SK-N-SH (cell line): ENCODE results near the gene SHROOM3. TPM values are rescaled to one million over a fixed set of nuclear protein-coding genes. Genes with fewer than 3 reads are reported as not detected.

Source experiments
- CTCF ChIA-PET: fragments of 300-600, 350-600 bp; formaldehyde crosslinking; extraction: SDS; loops from one replicate; lab custom pipeline; 2021; lab: Yijun Ruan, JAX
- POLR2A ChIA-PET: fragments of 350-600 bp; sonication (Branson Sonifier 250); formaldehyde crosslinking; extraction: SDS; loops from one replicate; lab custom pipeline; 2020; ENCODE audit warnings: antibody characterized with exemption, inconsistent platforms; lab: Yijun Ruan, JAX
- DNase-seq: peaks from one replicate; pipeline ENCODE4 v3.0.0; 2012
- H2AFZ ChIP-seq: fragments of 200-600 bp; sonication (generic); 2 replicates; pipeline ENCODE4 v1.8.1; 2016; ENCODE audit warnings: antibody characterized with exemption, mild to moderate bottlenecking, low read depth
- H3F3A ChIP-seq: fragments of 200-600 bp; sonication (generic); replicated peaks from 2 replicates; pipeline ENCODE3; 2016; ENCODE audit warnings: antibody characterized with exemption, mild to moderate bottlenecking; ENCODE audit not compliant: insufficient read depth
- H3K27ac ChIP-seq, 2 experiments: fragments of 200-500 bp in 1 of 2; fragments of 200-600 bp in 1 of 2; sonication (Bioruptor generic) in 1 of 2; sonication (generic), shearing (Covaris generic) in 1 of 2; 2 replicates each; pipeline versions ENCODE4 v1.5.1 to v1.6.1; 2014 to 2016; ENCODE audit warnings: low read depth in 2 of 2, inconsistent platforms in 1 of 2, low read length in 1 of 2, mild to moderate bottlenecking in 1 of 2, mixed read lengths in 1 of 2
- H3K27me3 ChIP-seq: fragments of 200-600 bp; sonication (generic), shearing (Covaris generic); 2 replicates; pipeline ENCODE4 v1.6.1; 2016; ENCODE audit warnings: mixed run types; ENCODE audit not compliant: insufficient read depth
- H3K36me3 ChIP-seq, 2 experiments: fragments of 200-500 bp in 1 of 2; fragments of 200-600 bp in 1 of 2; sonication (Bioruptor generic) in 1 of 2; sonication (generic) in 1 of 2; replicated peaks in 1 of 2; 2 replicates each; pipeline versions ENCODE3 to v1.5.1; 2014 to 2016; ENCODE audit warnings: low read length in 1 of 2, mild to moderate bottlenecking in 1 of 2; ENCODE audit not compliant: insufficient read depth in 2 of 2, control insufficient read depth in 1 of 2
- H3K4me1 ChIP-seq, 2 experiments: fragments of 200-500 bp in 1 of 2; fragments of 200-600 bp in 1 of 2; sonication (Bioruptor generic) in 1 of 2; sonication (generic), shearing (Covaris generic) in 1 of 2; 2 replicates each; pipeline versions ENCODE4 v1.5.1 to v1.6.1; 2014 to 2016; ENCODE audit warnings: low read depth in 1 of 2, low read length in 1 of 2, mixed run types in 1 of 2; ENCODE audit not compliant: insufficient read depth in 2 of 2, control insufficient read depth in 1 of 2
- H3K4me2 ChIP-seq: fragments of 200-600 bp; sonication (generic), shearing (Covaris generic); 2 replicates; pipeline ENCODE4 v1.6.1; 2017; ENCODE audit warnings: mixed run types
- H3K4me3 ChIP-seq, 2 experiments: fragments of 200-500 bp in 1 of 2; fragments of 200-600 bp in 1 of 2; sonication (Bioruptor generic) in 1 of 2; sonication (generic), shearing (Covaris generic) in 1 of 2; 2 replicates each; pipeline versions ENCODE4 v1.5.1 to v1.8.1; 2014 to 2016; ENCODE audit warnings: low read depth in 2 of 2, inconsistent platforms in 1 of 2, low read length in 1 of 2, mild to moderate bottlenecking in 1 of 2, mixed read lengths in 1 of 2, moderate library complexity in 1 of 2
- H3K79me2 ChIP-seq: fragments of 200-600 bp; sonication (generic); 2 replicates; pipeline ENCODE4 v1.8.1; 2017; ENCODE audit warnings: mild to moderate bottlenecking; ENCODE audit not compliant: insufficient read depth
- H3K9ac ChIP-seq: fragments of 200-600 bp; sonication (generic); 2 replicates; pipeline ENCODE4 v1.6.1; 2017; ENCODE audit warnings: mixed run types
- H3K9me2 ChIP-seq: fragments of 200-600 bp; sonication (generic); 2 replicates; pipeline ENCODE4 v1.6.1; 2017; ENCODE audit warnings: mixed run types
- H3K9me3 ChIP-seq: fragments of 200-600 bp; sonication (generic); 2 replicates; pipeline ENCODE4 v1.6.1; 2017; ENCODE audit warnings: mixed run types, mild to moderate bottlenecking, moderate library complexity
- H4K20me1 ChIP-seq: fragments of 200-600 bp; sonication (generic); 2 replicates; pipeline ENCODE4 v1.6.1; 2017; ENCODE audit warnings: mild to moderate bottlenecking, mixed run types; ENCODE audit not compliant: insufficient read depth
- CHD2 ChIP-seq: fragments of 150-350 bp; IDR thresholded peaks from 2 replicates; pipeline ENCODE4 v1.6.1; 2018; ENCODE audit warnings: low read length; ENCODE audit not compliant: partially characterized antibody
- GATA2 ChIP-seq: sonication (generic); formaldehyde crosslinking; IDR thresholded peaks from 2 replicates; pipeline ENCODE4 v1.5.0; 2020; ENCODE audit warnings: mild to moderate bottlenecking, missing genetic modification reagents
- JUND ChIP-seq: IDR thresholded peaks from 2 replicates; pipeline ENCODE4 v1.4.0; 2012
- MEF2A ChIP-seq: IDR thresholded peaks from 2 replicates; pipeline ENCODE4 v1.4.0; 2012; ENCODE audit warnings: low read depth, borderline replicate concordance
- NFIC ChIP-seq: IDR thresholded peaks from 2 replicates; pipeline ENCODE4 v1.4.0; 2012; ENCODE audit warnings: borderline replicate concordance
- POLR2AphosphoS5 ChIP-seq: IDR thresholded peaks from 2 replicates; pipeline ENCODE4 v1.6.1; 2012; ENCODE audit warnings: low read depth, low read length
- RAD21 ChIP-seq: IDR thresholded peaks from 2 replicates; pipeline ENCODE4 v1.6.1; 2012; ENCODE audit warnings: mild to moderate bottlenecking, low read length
- REST ChIP-seq: IDR thresholded peaks from 2 replicates; pipeline ENCODE4 v1.6.1; 2012; ENCODE audit warnings: mild to moderate bottlenecking, low read depth, low read length, moderate library complexity
- RFX5 ChIP-seq: IDR thresholded peaks from 2 replicates; pipeline ENCODE4 v1.6.1; 2012; ENCODE audit warnings: mild to moderate bottlenecking, improper control_type of control experiment, low read length
- RXRA ChIP-seq: IDR thresholded peaks from 2 replicates; pipeline ENCODE4 v1.4.0; 2012; ENCODE audit warnings: low read depth, mild to moderate bottlenecking, borderline replicate concordance
- TCF12 ChIP-seq: IDR thresholded peaks from 2 replicates; pipeline ENCODE4 v1.4.0; 2012
- WGBS: methylation state at CpG from one replicate; pipeline ENCODE4 v1.1.6; 2017; ENCODE audit warnings: low lambda C conversion rate; 5-methylcytosine and 5-hydroxymethylcytosine counted together
- polyA plus RNA-seq, 3 experiments: library from polyadenylated mRNA; depleted of rRNA; stranded (reverse); fragments of >200 nt; gene quantifications; 2 replicates each; pipeline ENCODE4 v1.2.3, GENCODE V29; 2012
- TF ChIP-seq, protein P1 (sequence below): IDR thresholded peaks from 2 replicates; pipeline ENCODE4; 2012

SHROOM3 gene
- polyA plus RNA-seq, 1 of the 3 experiments (the other 2 are of a cell fraction) = 4.3 TPM

DNA sequence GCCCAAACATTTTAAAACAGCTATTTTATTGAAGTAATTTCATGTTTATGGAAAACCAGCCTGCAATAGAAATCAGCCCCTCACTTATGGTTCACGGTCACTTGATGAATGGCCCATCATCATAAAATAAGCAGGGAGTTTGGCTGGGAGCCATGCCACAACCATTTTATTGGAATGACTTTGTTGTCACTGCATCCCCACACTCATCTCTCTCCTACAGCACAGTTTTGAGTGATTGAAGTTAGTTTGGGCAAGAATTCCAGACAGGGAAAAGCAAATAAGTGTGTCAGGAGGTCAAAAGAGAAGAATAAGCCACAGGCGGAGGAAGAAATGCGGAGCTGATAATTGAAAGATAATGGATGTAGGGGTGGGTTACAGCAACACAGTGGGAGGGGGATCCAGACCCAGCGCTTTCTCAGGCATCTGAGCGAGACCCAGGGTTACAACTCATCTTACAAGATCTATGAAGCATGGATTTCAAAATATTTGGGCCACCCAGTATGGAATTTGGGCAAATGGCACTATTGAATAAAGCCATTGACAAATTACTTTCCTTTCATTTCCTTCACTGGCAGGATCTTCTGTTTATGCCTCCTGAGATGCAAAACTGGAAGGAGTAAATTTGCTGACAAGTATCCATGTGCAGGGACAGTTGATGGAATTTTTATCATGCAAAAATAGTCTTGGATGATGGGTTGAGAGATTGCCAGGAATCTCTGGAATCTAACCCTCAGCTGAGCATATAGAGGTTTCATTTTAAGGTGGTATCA is 100.8 kb downstream of the SHROOM3 start:
- Histone ChIP-seq H3K4me3 (no peak overlapping the region), H3K9me2 (no peaks in the 10 kb centered on the region)
- no peak for DNase-seq
- TF ChIP-seq, protein P1, sequence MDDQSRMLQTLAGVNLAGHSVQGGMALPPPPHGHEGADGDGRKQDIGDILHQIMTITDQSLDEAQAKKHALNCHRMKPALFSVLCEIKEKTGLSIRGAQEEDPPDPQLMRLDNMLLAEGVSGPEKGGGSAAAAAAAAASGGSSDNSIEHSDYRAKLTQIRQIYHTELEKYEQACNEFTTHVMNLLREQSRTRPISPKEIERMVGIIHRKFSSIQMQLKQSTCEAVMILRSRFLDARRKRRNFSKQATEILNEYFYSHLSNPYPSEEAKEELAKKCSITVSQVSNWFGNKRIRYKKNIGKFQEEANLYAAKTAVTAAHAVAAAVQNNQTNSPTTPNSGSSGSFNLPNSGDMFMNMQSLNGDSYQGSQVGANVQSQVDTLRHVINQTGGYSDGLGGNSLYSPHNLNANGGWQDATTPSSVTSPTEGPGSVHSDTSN = peak; percentile 67
- peak; percentile 15; the same call in 1 of the 2 replicates for TF ChIP-seq TCF12
- no peak for TF ChIP-seq GATA2 (CRISPR knock-in tag)
- peak; percentile 17; the same call in 1 of the 2 replicates for TF ChIP-seq JUND
- peak; percentile 66 for TF ChIP-seq NFIC
- TF ChIP-seq, all 33 proteins: peak for 4
- peak overlapping the region; percentile 40 for H3K4me2 ChIP-seq
- no peak overlapping the region for H3K9ac ChIP-seq
- H3F3A ChIP-seq = peaks cover 14% of the 10 kb centered on the region
- no peaks in the 10 kb centered on the region for H3K27me3 ChIP-seq
- peaks cover 5 to 10% of the 10 kb centered on the region in 2 experiments; a peak in 3 of 4 replicates for H3K4me1 ChIP-seq
- no peak overlapping the region for H2AFZ ChIP-seq
- POLR2A ChIA-PET = no interaction called here
- WGBS = 90% methylated on average over 5 of the region's 5 CpGs
- CTCF ChIA-PET = interaction anchor here (1.3 kb wide), 1 partner anchor 31 kb away, joined by 3 read pairs; no protein-coding TSS in a partner anchor
- H3K27ac ChIP-seq = peak overlapping the region; percentile 39 to 73; a peak in 3 of 4 replicates
- no peaks in the 10 kb centered on the region for H3K9me3 ChIP-seq
- no peaks in the 10 kb centered on the region for H4K20me1 ChIP-seq
- no peaks in the 10 kb centered on the region for H3K79me2 ChIP-seq
- no peaks in the 10 kb centered on the region for H3K36me3 ChIP-seq

DNA sequence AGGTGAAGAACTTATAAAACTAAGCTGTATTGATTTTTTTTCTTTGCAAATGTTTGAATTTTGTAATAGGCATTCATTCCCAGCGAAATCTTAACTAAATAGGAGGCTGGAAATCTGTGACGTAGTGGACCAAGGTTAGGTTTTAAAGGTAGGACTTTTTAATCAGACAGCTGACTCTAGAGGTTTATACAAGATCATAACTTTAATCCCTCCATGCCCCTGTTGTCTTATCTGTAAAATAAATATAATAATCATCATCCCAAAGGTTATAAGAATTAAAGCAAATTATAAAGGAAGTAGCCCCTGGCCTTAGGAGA is 101.3 kb downstream of the SHROOM3 start:
- Histone ChIP-seq H3K4me2 (peak overlapping the region; percentile 40; the same call in 1 of the 2 replicates), H4K20me1 (no peaks in the 10 kb centered on the region), H3K27me3 (no peaks in the 10 kb centered on the region), H3K9me3 (no peaks in the 10 kb centered on the region), H2AFZ (no peak overlapping the region), H3K4me1 (peaks cover 5 to 10% of the 10 kb centered on the region in 2 experiments; a peak in 3 of 4 replicates), H3K9ac (no peak overlapping the region), H3K27ac (peak overlapping the region in 1 of 2 experiments; percentile 53; a peak in 1 of 4 replicates), H3K36me3 (no peaks in the 10 kb centered on the region), H3K4me3 (no peak overlapping the region), H3K79me2 (no peaks in the 10 kb centered on the region), H3F3A (peaks cover 17% of the 10 kb centered on the region), H3K9me2 (no peaks in the 10 kb centered on the region)
- ChIA-PET POLR2A (no interaction called here), CTCF (no interaction called here)
- DNase-seq = no peak
- WGBS = 72% methylated on average over 2 of the region's 2 CpGs
- TF ChIP-seq CHD2 (no peak), NFIC (no peak), REST (no peak), MEF2A (no peak), POLR2AphosphoS5 (no peak), RAD21 (no peak), RFX5 (no peak), RXRA (no peak)
